ENCODE data around the gene C11orf24.

C11orf24 gene

DNA sequence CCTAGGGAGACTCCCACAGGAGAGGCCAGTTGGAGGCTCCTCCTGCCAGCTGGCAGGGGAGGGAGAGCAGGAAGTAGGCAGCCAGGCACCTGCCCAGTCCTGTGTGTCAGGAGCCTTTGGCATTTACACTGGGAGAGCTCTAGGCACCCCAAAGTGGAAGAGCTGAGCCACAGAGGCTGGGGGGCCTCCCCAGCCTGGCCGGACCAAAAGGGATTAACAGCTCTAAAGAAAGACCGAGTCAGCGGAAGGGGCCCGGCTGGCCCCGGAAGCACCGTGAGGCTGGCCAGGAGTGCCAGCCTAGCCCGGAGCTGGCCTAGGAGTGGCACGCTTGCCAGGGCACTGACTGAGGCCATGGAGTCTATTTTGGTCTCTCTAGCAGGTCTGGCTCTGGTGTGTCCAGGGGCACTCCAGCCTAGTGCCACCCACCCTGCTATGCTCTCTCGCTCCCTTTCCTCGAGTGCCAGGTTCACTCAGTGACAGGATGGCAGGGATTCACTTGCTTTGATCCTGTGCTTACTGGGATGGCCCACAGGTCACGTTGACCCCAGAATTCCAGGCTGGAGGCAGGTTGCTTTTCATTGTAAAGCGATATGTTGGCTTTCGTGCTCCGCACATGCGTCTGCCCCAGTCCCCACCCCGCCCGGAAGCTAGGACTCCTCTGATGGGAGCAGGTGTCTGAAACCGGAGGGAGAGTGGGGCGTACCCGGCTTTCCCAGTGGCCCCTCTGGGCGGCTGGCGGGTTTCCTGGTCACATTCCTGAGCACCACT, 55.4 kb downstream of the C11orf24 start:
- H3K4me3 ChIP-seq (ENCODE audit: low read depth, low read length): no peak overlapping the region
- DNase-seq (ENCODE audit: low read depth): no peak
- TF ChIP-seq, protein P1, sequence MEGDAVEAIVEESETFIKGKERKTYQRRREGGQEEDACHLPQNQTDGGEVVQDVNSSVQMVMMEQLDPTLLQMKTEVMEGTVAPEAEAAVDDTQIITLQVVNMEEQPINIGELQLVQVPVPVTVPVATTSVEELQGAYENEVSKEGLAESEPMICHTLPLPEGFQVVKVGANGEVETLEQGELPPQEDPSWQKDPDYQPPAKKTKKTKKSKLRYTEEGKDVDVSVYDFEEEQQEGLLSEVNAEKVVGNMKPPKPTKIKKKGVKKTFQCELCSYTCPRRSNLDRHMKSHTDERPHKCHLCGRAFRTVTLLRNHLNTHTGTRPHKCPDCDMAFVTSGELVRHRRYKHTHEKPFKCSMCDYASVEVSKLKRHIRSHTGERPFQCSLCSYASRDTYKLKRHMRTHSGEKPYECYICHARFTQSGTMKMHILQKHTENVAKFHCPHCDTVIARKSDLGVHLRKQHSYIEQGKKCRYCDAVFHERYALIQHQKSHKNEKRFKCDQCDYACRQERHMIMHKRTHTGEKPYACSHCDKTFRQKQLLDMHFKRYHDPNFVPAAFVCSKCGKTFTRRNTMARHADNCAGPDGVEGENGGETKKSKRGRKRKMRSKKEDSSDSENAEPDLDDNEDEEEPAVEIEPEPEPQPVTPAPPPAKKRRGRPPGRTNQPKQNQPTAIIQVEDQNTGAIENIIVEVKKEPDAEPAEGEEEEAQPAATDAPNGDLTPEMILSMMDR (conservative IDR thresholded peaks at IDR 0.05; ENCODE audit: low read depth, low read length): no peak

DNA sequence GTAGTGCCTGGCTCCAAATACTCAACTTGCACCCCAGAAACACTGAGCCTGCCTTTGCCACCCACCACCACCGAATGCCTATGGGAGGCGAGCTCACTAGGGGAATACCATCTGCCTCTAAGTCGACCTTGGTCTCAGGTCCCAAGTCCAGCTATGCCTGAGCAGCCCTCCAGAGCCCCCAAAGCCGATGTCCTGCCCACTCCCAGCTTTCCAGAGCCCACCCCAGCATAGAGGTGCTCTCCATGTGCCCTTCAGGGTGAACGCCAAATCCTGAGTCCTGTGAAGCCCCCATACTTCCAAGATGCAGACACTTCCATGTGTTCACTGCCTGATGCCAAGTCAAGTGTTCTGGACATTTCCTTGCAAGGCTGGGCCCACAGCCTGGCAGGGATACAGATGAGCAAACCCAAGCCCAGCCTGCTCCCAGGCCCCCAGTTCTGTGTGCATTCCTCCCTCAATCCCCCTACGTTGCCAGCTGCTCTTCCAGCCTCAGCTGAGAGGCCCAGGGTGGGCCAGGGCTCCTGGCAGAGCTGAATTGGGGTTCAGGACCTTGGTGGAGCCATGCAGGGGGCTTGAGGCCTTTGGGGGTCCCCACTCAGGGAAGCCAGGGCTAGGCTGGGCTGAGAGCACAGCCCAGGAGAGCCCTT, 56.1 kb downstream of the C11orf24 start:
- TF ChIP-seq, protein P1 (conservative IDR thresholded peaks at IDR 0.05; ENCODE audit: low read depth, low read length): no peak
- no peak for DNase-seq (ENCODE audit: low read depth)
- H3K4me3 ChIP-seq (ENCODE audit: low read depth, low read length): no peak overlapping the region

DNA sequence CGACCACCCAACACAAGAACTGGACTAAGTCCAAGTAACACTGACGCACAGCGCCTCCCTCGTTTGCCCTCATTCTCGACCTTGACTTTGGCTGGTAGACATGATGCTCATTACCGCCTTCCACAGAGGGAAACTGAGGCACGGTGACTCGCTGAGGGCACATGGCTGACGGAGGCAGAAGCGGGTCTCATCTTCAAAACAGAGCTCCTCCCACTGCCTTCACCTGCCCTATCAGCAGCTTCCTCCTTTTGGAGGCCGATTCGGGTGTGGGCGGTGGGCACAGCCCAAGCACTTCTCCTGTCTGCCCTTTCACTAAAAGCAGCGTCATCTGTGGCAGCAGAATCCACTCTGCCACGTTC, 56.7 kb downstream of the C11orf24 start:
- no peak overlapping the region for H3K4me3 ChIP-seq (ENCODE audit: low read depth, low read length)
- no peak for DNase-seq (ENCODE audit: low read depth)
- TF ChIP-seq, protein P1 (conservative IDR thresholded peaks at IDR 0.05; ENCODE audit: low read depth, low read length): no peak

DNA sequence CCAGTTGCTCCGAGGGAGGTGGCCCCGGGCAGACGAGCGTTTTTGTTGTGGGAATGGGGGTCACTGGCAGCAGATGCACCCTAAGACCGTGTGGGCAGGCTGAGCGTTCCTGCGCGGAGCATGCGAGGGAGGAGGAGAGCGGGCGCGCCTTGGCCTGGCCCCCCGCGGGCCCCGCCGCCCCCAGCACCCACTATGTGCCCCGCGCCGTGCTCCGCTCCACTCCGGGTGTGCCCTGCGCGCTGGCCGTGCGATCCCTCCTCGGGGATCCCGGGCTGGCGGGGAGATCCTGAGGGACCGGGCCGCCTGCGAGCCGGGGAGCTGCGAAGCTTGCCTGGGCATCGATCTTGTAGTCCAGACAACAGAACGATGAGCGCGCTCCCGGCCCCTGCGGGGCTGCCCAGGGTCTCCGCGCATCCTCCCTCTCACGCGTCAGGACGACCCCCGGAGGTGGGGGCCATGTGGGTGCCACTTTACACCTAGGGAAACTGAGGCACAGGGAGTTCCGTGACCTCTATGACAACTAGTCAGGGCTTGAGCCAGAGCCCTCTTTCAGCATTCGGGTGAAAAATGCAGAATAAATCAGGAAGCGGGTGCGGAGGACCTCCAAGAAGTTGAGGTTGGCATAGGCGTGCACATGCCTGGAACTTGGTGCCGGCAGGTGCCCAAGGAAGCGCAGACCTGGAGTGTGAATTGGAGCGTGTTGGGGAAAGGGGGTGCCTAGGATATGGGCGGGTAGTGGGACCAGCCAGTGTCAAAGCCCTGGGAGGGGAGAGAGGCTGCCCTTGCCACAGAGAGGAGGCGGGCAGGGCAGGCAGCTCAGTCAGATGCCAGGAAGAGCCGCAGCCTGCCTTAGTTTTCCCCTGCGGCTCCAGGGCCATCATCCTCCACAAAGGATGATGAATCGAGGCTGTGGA, 57.3 kb downstream of the C11orf24 start:
- peak overlapping the region; percentile 95 for H3K4me3 ChIP-seq (ENCODE audit: low read depth, low read length)
- TF ChIP-seq, protein P1 (conservative IDR thresholded peaks at IDR 0.05; ENCODE audit: low read depth, low read length): no peak
- peak; percentile 14 for DNase-seq (ENCODE audit: low read depth)

DNA sequence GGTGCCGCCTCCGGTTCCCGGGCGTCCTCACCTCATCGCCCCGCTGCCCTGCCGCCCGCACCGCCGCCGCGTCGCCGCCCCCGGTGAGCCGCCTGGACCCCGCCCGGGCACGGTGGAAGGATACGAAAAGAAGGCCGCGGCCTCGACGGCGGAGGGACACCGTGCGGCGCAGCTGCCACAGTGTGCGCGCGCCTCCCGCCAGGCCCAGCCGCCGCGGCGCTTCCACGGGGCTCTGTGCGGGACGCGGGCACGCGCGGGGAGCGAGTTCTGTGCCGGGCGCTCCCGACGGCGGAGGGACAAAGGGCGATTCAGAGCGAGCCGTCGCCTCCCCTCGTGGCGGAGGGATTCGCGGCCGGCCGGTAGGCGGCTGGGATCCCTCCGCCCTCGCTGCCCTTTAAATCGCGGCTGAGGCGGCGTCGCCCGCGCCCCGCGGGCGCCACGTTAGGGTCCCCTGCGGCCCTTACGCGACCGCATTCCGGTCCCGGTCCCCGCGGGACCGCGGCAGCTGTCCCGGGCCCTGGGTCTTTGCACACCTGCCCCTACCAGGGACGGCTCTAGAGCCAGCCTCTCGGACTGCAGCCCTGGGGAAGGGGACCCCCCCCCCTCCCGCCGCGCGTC, 58.1 kb downstream of the C11orf24 start:
- peak; percentile 98 for DNase-seq (ENCODE audit: low read depth)
- peak overlapping the region; percentile 95 for H3K4me3 ChIP-seq (ENCODE audit: low read depth, low read length)
- TF ChIP-seq, protein P1 (conservative IDR thresholded peaks at IDR 0.05; ENCODE audit: low read depth, low read length): no peak

DNA sequence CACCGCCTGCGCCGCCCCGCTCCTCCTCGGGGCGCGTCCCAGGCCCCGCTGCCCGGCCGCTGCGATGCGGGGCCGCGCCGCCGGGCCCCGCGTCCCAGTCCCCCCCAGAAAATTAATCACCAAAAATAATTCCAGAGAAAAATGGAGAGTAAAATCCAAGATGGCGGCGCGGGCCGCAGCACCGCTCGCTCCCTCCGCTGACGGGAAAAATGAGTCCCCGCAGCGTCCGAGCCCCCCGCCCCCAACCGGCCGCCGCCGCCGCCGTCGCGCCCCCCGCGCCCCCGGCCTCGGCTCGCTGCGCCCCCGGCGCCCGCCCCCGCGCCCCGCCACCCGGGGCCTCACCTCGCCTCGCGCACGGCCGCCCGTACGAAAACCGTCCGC, 58.6 kb downstream of the C11orf24 start, which contains the start of gene KMT5B:
Gene KMT5B (minus strand): TSS at position 162 of the 381 bp plus-strand sequence. CDS start 23,220 bp downstream, outside the sequence.
- TF ChIP-seq, protein P1 (conservative IDR thresholded peaks at IDR 0.05; ENCODE audit: low read depth, low read length): no peak
- DNase-seq (ENCODE audit: low read depth): peak; percentile 68
- H3K4me3 ChIP-seq (ENCODE audit: low read depth, low read length): peak within 1 kb of the TSS; percentile 95
